ENCODE measurements around the gene ABCG8.

- TF ChIP-seq CTCF (IDR thresholded peaks at IDR 0.05) (no peak), POLR2A (IDR thresholded peaks at IDR 0.05) (no peak)
These were observed 88.7 kb downstream of the ABCG8 start for GRCh38 chr2:43927442-43927841.
